Bronchial epithelial cell (primary cell): ENCODE results near the gene ALDH1B1. TPM values are rescaled to one million over a fixed set of nuclear protein-coding genes. Genes with fewer than 3 reads are reported as not detected.
"Not testable (repeated sequence)": the region's sequence is repeated elsewhere in the genome, so short reads cannot be mapped to it uniquely, and the experiment has no call there.

Experiments
- DNase-seq: peaks from one replicate; pipeline ENCODE4 v3.0.0-alpha.2; 2010; ENCODE audit warnings: low read depth
- FAIRE-seq: peaks from 2 replicates; lab custom pipeline; 2011; peaks lifted over from hg19 to GRCh38; lab: Jason Lieb, UNC
- H3K27me3 ChIP-seq: 2 replicates; pipeline ENCODE4 v1.5.1; 2011; ENCODE audit warnings: low read length; ENCODE audit not compliant: control insufficient read depth, insufficient read depth
- H3K36me3 ChIP-seq: 2 replicates; pipeline ENCODE4 v1.5.1; 2011; ENCODE audit warnings: low read length; ENCODE audit not compliant: control insufficient read depth, insufficient read depth
- H3K4me3 ChIP-seq: 2 replicates; pipeline ENCODE4 v1.5.1; 2011; ENCODE audit warnings: mild to moderate bottlenecking, low read depth, low read length, control low read depth
- total RNA-seq: library from RNA; depleted of rRNA; stranded (reverse); fragments of >200 nt; gene quantifications from 2 replicates; pipeline ENCODE4 v1.2.1, GENCODE V29; 2014
- TF ChIP-seq, protein P1 (sequence below): IDR thresholded peaks from 2 replicates; pipeline ENCODE4 v1.5.1; 2011; ENCODE audit warnings: mild to moderate bottlenecking, moderate library complexity, low read length, control low read depth, inconsistent platforms; ENCODE audit not compliant: insufficient read depth, severe bottlenecking

Gene ALDH1B1
- total RNA-seq, 1 donor from 2014 or later, result 11.1 TPM

DNA sequence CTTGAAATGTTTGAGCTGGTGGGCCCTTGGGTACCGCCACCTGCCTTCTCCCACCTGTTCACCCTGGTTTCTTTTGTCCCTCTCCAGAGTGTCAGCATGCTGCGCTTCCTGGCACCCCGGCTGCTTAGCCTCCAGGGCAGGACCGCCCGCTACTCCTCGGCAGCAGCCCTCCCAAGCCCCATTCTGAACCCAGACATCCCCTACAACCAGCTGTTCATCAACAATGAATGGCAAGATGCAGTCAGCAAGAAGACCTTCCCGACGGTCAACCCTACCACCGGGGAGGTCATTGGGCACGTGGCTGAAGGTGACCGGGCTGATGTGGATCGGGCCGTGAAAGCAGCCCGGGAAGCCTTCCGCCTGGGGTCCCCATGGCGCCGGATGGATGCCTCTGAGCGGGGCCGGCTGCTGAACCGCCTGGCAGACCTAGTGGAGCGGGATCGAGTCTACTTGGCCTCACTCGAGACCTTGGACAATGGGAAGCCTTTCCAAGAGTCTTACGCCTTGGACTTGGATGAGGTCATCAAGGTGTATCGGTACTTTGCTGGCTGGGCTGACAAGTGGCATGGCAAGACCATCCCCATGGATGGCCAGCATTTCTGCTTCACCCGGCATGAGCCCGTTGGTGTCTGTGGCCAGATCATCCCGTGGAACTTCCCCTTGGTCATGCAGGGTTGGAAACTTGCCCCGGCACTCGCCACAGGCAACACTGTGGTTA lies 3.3 kb downstream of the ALDH1B1 start:
- no peak overlapping the region for H3K4me3 ChIP-seq
- H3K36me3 ChIP-seq, result peaks cover 6% of the 10 kb centered on the region
- DNase-seq (no peak), FAIRE-seq (no peak)
- TF ChIP-seq, protein P1, sequence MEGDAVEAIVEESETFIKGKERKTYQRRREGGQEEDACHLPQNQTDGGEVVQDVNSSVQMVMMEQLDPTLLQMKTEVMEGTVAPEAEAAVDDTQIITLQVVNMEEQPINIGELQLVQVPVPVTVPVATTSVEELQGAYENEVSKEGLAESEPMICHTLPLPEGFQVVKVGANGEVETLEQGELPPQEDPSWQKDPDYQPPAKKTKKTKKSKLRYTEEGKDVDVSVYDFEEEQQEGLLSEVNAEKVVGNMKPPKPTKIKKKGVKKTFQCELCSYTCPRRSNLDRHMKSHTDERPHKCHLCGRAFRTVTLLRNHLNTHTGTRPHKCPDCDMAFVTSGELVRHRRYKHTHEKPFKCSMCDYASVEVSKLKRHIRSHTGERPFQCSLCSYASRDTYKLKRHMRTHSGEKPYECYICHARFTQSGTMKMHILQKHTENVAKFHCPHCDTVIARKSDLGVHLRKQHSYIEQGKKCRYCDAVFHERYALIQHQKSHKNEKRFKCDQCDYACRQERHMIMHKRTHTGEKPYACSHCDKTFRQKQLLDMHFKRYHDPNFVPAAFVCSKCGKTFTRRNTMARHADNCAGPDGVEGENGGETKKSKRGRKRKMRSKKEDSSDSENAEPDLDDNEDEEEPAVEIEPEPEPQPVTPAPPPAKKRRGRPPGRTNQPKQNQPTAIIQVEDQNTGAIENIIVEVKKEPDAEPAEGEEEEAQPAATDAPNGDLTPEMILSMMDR, result no peak
- H3K27me3 ChIP-seq, result no peaks in the 10 kb centered on the region

GRCh38 chr9:38396371-38396671 lies 3.8 kb downstream of the ALDH1B1 start:
- Histone ChIP-seq H3K36me3 (peaks cover 6% of the 10 kb centered on the region), H3K27me3 (no peaks in the 10 kb centered on the region), H3K4me3 (no peak overlapping the region)
- DNase-seq (no peak), FAIRE-seq (no peak)
- TF ChIP-seq, protein P1, result no peak

DNA sequence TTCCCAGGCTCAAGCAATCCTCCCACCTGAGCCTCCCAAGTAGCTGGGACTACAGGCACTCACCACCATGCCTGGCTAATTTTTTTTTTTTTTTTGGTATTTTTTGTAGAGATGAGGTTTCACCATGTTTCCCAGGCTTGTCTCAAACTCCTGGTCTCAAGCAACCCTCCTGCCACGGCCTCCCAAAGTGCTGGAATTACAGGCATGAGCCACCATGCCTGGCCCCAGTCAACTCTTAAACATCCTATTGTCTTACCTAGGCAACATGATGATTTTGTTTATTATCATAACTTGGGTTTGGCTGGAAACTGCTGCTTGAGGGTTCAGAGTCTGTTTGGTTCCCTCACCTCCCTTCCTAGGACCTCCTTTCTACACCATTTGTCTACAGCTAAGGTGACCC lies 6.7 kb downstream of the ALDH1B1 start:
- not testable (repeated sequence) for DNase-seq, H3K36me3 ChIP-seq, FAIRE-seq, H3K4me3 ChIP-seq, H3K27me3 ChIP-seq

GRCh38 chr9:38401994-38402393 lies 9.5 kb downstream of the ALDH1B1 start:
- no peak for FAIRE-seq
- Histone ChIP-seq H3K36me3 (no peaks in the 10 kb centered on the region), H3K4me3 (no peak overlapping the region), H3K27me3 (peaks cover 6% of the 10 kb centered on the region)
- no peak for DNase-seq
- TF ChIP-seq, protein P1, result no peak

DNA sequence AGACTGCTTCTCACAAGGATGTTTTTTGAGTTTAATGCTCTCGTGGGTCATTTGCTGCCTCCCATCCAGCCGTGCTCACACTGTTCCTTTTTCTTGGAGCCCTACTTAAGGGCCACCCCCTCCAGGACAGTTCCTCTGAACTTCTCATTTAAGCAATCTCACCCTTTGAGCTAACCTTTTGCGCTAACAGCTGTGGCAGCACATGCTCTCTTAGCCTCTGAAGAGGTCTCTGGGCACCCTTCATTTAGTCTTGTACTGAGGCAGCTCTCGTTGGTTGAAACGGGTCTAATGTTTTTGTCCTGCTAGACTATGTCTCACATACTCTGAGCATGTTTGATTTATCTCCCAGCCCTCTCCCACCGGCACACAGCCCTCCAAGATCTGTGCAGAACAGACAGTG lies 11.8 kb downstream of the ALDH1B1 start:
- Histone ChIP-seq H3K4me3 (no peak overlapping the region), H3K27me3 (peaks cover 7% of the 10 kb centered on the region), H3K36me3 (no peaks in the 10 kb centered on the region)
- DNase-seq (no peak), FAIRE-seq (no peak)
- TF ChIP-seq, protein P1, result no peak

GRCh38 chr9:38405785-38406184 lies 13.3 kb downstream of the ALDH1B1 start:
- TF ChIP-seq, protein P1, result no peak

More at GRCh38 chr9:38405785-38406184, 13.3 kb downstream of the ALDH1B1 start:
- H3K27me3 ChIP-seq, result peaks cover 8% of the 10 kb centered on the region
- DNase-seq (no peak), FAIRE-seq (no peak)
- H3K36me3 ChIP-seq, result no peaks in the 10 kb centered on the region
- H3K4me3 ChIP-seq, result no peak overlapping the region
